Neural cell (in vitro differentiated cells): ENCODE measurements around the gene HDGFL3. TPM values are rescaled to one million over a fixed set of nuclear protein-coding genes. Genes with fewer than 3 reads are reported as not detected.

Experiments used
- H2AFZ ChIP-seq: fragments of 200-600, 300-800 bp; sonication (generic), shearing (Covaris generic); 2 replicates; pipeline ENCODE4 v1.6.0; 2014; ENCODE audit warnings: low read depth, mild to moderate bottlenecking, antibody characterized with exemption, low read length, moderate library complexity
- H3F3A ChIP-seq: fragments of 200-600 bp; shearing (Covaris generic); 2 replicates; pipeline ENCODE4 v1.6.1; 2016; ENCODE audit warnings: mild to moderate bottlenecking, moderate library complexity, mixed read lengths, antibody characterized with exemption, low read length; ENCODE audit not compliant: insufficient read depth, poor library complexity, severe bottlenecking
- H3K27ac ChIP-seq: fragments of 200-600, 300-800 bp; sonication (generic), shearing (Covaris generic); 2 replicates; pipeline ENCODE4 v1.5.1; 2014; ENCODE audit warnings: mild to moderate bottlenecking, low read length, moderate library complexity
- H3K27me3 ChIP-seq: fragments of 300-800, 200-600 bp; sonication (generic), shearing (Covaris generic); 2 replicates; pipeline ENCODE4 v1.6.0; 2014; ENCODE audit warnings: mild to moderate bottlenecking, low read depth, low read length, moderate library complexity; ENCODE audit not compliant: insufficient read depth
- H3K36me3 ChIP-seq: fragments of 300-800, 200-600 bp; sonication (generic), shearing (Covaris generic); 2 replicates; pipeline ENCODE4 v1.5.1; 2014; ENCODE audit warnings: mild to moderate bottlenecking, antibody characterized with exemption, low read length, moderate library complexity; ENCODE audit not compliant: insufficient read depth
- H3K4me2 ChIP-seq: fragments of 300-800, 200-600 bp; sonication (generic), shearing (Covaris generic); 2 replicates; pipeline ENCODE4 v1.6.0; 2014; ENCODE audit warnings: mild to moderate bottlenecking, low read length
- H3K4me3 ChIP-seq: fragments of 300-800, 200-600 bp; sonication (generic), shearing (Covaris generic); 2 replicates; pipeline ENCODE4 v1.5.1; 2014; ENCODE audit warnings: mild to moderate bottlenecking, low read length, moderate library complexity
- H3K79me2 ChIP-seq: fragments of 200-600 bp; shearing (Covaris generic); replicated peaks from 2 replicates; pipeline ENCODE4 v1.6.0; 2014; ENCODE audit warnings: mild to moderate bottlenecking, low read length, moderate library complexity; ENCODE audit not compliant: insufficient read depth
- H3K9ac ChIP-seq: fragments of 300-800, 200-600 bp; sonication (generic), shearing (Covaris generic); 2 replicates; pipeline ENCODE4 v1.6.1; 2016; ENCODE audit warnings: mild to moderate bottlenecking, low read length, mixed read lengths
- H3K9me2 ChIP-seq: fragments of 200-600 bp; shearing (Covaris generic); 2 replicates; pipeline ENCODE4 v1.6.1; 2016; ENCODE audit warnings: mild to moderate bottlenecking, low read length, mixed read lengths; ENCODE audit not compliant: insufficient read depth
- H3K9me3 ChIP-seq: fragments of 200-600, 300-800 bp; sonication (generic), shearing (Covaris generic); 2 replicates; pipeline ENCODE4 v1.6.1; 2016; ENCODE audit warnings: mild to moderate bottlenecking, mixed run types, low read length, moderate library complexity, mixed read lengths
- H4K20me1 ChIP-seq: fragments of 200-600 bp; shearing (Covaris generic); 2 replicates; pipeline ENCODE4 v1.6.1; 2016; ENCODE audit warnings: mild to moderate bottlenecking, mixed run types; ENCODE audit not compliant: insufficient read depth
- CTCF ChIP-seq: fragments of 450-650 bp; IDR thresholded peaks from 2 replicates; pipeline ENCODE4 v1.5.1; 2014; ENCODE audit warnings: antibody characterized with exemption, mild to moderate bottlenecking, moderate library complexity; ENCODE audit not compliant: poor library complexity, severe bottlenecking
- EP300 ChIP-seq: fragments of 450-650 bp; conservative IDR thresholded peaks from 2 replicates; pipeline ENCODE4 v1.6.1; 2014; ENCODE audit warnings: antibody characterized with exemption, mild to moderate bottlenecking, moderate library complexity; ENCODE audit not compliant: poor library complexity, severe bottlenecking
- EZH2 ChIP-seq: fragments of 200-600, 300-800 bp; shearing (Covaris generic), sonication (generic); IDR thresholded peaks from 2 replicates; pipeline ENCODE4 v1.6.1; 2014; ENCODE audit warnings: antibody characterized with exemption, low read length, borderline replicate concordance, mild to moderate bottlenecking; ENCODE audit not compliant: insufficient read depth, poor library complexity, severe bottlenecking
- MXI1 ChIP-seq: fragments of 450-650 bp; conservative IDR thresholded peaks from 2 replicates; pipeline ENCODE4 v1.6.1; 2014; ENCODE audit warnings: antibody characterized with exemption, mild to moderate bottlenecking; ENCODE audit not compliant: poor library complexity, severe bottlenecking
- POLR2AphosphoS5 ChIP-seq: IDR thresholded peaks from 2 replicates; pipeline ENCODE4 v1.6.1; 2012
- RAD21 ChIP-seq: fragments of 450-650 bp; conservative IDR thresholded peaks from 2 replicates; pipeline ENCODE4 v1.6.1; 2014; ENCODE audit warnings: antibody characterized with exemption, mild to moderate bottlenecking, moderate library complexity
- REST ChIP-seq: IDR thresholded peaks from 2 replicates; pipeline ENCODE4 v1.6.1; 2012; ENCODE audit warnings: borderline replicate concordance
- SMC3 ChIP-seq: fragments of 450-650 bp; conservative IDR thresholded peaks from 2 replicates; pipeline ENCODE4 v1.6.1; 2014; ENCODE audit warnings: antibody characterized with exemption, mild to moderate bottlenecking, moderate library complexity; ENCODE audit not compliant: poor library complexity
- TAF1 ChIP-seq: IDR thresholded peaks from 2 replicates; pipeline ENCODE4 v1.6.1; 2012; ENCODE audit warnings: low read depth
- polyA plus RNA-seq: library from polyadenylated mRNA; depleted of rRNA; stranded (reverse); fragments of >200 nt; gene quantifications from 2 replicates; pipeline ENCODE4 v1.2.3, GENCODE V29; 2014

The HDGFL3 gene
- polyA plus RNA-seq, 1 donor from 2014 or later = 339 TPM

GRCh38 chr15:83219026-83219425 lies 11.4 kb upstream of the HDGFL3 start:
- Histone ChIP-seq H3K9me3 (no peaks in the 10 kb centered on the region), H3K36me3 (no peaks in the 10 kb centered on the region), H3K79me2 (peaks cover 3% of the 10 kb centered on the region), H3K4me2 (no peak overlapping the region), H3F3A (no peaks in the 10 kb centered on the region), H3K9ac (no peak overlapping the region), H2AFZ (no peak overlapping the region), H3K9me2 (no peaks in the 10 kb centered on the region), H3K4me3 (no peak overlapping the region), H4K20me1 (no peaks in the 10 kb centered on the region), H3K27ac (no peak overlapping the region), H3K27me3 (no peaks in the 10 kb centered on the region)
- TF ChIP-seq MXI1 (no peak), POLR2AphosphoS5 (no peak), EP300 (no peak), EZH2 (no peak), SMC3 (no peak), REST (no peak), TAF1 (no peak), RAD21 (no peak), CTCF (no peak)

GRCh38 chr15:83215306-83215705 lies 7.7 kb upstream of the HDGFL3 start:
- Histone ChIP-seq H3K9me2 (no peaks in the 10 kb centered on the region), H3K4me2 (no peak overlapping the region), H3F3A (no peaks in the 10 kb centered on the region), H3K27me3 (no peaks in the 10 kb centered on the region), H4K20me1 (no peaks in the 10 kb centered on the region), H3K9me3 (no peaks in the 10 kb centered on the region), H3K36me3 (no peaks in the 10 kb centered on the region), H2AFZ (no peak overlapping the region), H3K9ac (no peak overlapping the region), H3K4me3 (no peak overlapping the region), H3K27ac (no peak overlapping the region), H3K79me2 (peaks cover 3% of the 10 kb centered on the region)
- no peak for TF ChIP-seq TAF1
- TF ChIP-seq EP300 = no peak
- TF ChIP-seq POLR2AphosphoS5 = no peak
- no peak for TF ChIP-seq REST
- no peak for TF ChIP-seq RAD21
